GM12891 (cell line): ENCODE data around the gene KRTAP20-3.

Experiments used
- POLR2A ChIP-seq: IDR thresholded peaks from 2 replicates; pipeline ENCODE4 v1.6.1; 2011; ENCODE audit warnings: low read depth, low read length, control low read depth
- POLR2AphosphoS5 ChIP-seq: IDR thresholded peaks from 2 replicates; pipeline ENCODE4 v1.6.1; 2011; ENCODE audit warnings: low read depth, low read length, control low read depth
- POU2F2 ChIP-seq: IDR thresholded peaks from 2 replicates; pipeline ENCODE4 v1.6.1; 2011; ENCODE audit warnings: low read depth, mild to moderate bottlenecking, control low read depth, low read length, moderate library complexity
- SPI1 ChIP-seq: IDR thresholded peaks from 2 replicates; pipeline ENCODE4 v1.6.1; 2011; ENCODE audit warnings: low read depth, low read length, control low read depth
- TAF1 ChIP-seq: IDR thresholded peaks from 2 replicates; pipeline ENCODE4 v1.6.1; 2011; ENCODE audit warnings: low read depth, low read length, control low read depth

DNA sequence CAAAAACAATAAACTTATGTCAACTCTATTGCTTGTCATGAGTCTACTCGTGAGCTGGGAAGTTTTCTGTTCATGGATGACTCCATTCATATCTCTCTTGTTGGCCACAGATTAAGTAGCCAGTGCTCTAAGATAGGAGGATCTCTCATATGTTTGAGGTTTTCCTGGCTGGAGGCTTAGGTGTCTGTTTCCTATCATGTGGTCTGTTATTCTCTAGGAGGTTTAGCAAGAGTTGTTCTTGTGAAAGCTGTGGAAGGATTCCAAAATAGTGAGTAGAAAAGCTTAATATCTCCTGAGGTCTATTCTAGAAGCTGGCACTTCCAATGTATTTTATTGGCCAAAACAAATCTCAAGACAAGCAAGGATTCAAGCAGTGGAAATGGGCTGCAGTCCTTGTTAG is 13.5 kb upstream of the KRTAP20-3 start:
- no peak for TF ChIP-seq POLR2A
- TF ChIP-seq TAF1, result no peak
- TF ChIP-seq POU2F2, result no peak
- no peak for TF ChIP-seq POLR2AphosphoS5
- TF ChIP-seq SPI1, result no peak
